Measurements from ENCODE around the gene SPATA13. TPM values are rescaled to one million over a fixed set of nuclear protein-coding genes. Genes with fewer than 3 reads are reported as not detected.

Gene SPATA13
- total RNA-seq, 1 donor from 2014 or later = 5.1 TPM

- H3K27me3 Mint-ChIP-seq (ENCODE audit: low read depth) = no peaks in the 10 kb centered on the region
- no peak overlapping the region for H3K27ac Mint-ChIP-seq (ENCODE audit: unreplicated experiment)
- no peak overlapping the region for H3K4me3 Mint-ChIP-seq (ENCODE audit: unreplicated experiment)
- DNase-seq (ENCODE audit: low spot score) = no peak
- no peaks in the 10 kb centered on the region for H3K4me1 Mint-ChIP-seq (ENCODE audit: low read depth)
- H3K36me3 Mint-ChIP-seq (ENCODE audit: low read depth) = no peaks in the 10 kb centered on the region
- no peaks in the 10 kb centered on the region for H3K9me3 Mint-ChIP-seq (ENCODE audit: low read depth)
- no peak for TF ChIP-seq CTCF (IDR thresholded peaks at IDR 0.05)
Observed at GRCh38 chr13:24141333-24141910, 19.1 kb upstream of the SPATA13 start.

- H3K36me3 Mint-ChIP-seq (ENCODE audit: low read depth) = no peaks in the 10 kb centered on the region
- no peaks in the 10 kb centered on the region for H3K4me1 Mint-ChIP-seq (ENCODE audit: low read depth)
- no peak for DNase-seq (ENCODE audit: low spot score)
- no peak overlapping the region for H3K27ac Mint-ChIP-seq (ENCODE audit: unreplicated experiment)
- no peak overlapping the region for H3K4me3 Mint-ChIP-seq (ENCODE audit: unreplicated experiment)
- no peaks in the 10 kb centered on the region for H3K27me3 Mint-ChIP-seq (ENCODE audit: low read depth)
- no peaks in the 10 kb centered on the region for H3K9me3 Mint-ChIP-seq (ENCODE audit: low read depth)
- TF ChIP-seq CTCF (IDR thresholded peaks at IDR 0.05) = no peak
Observed at GRCh38 chr13:24142453-24142852, 18.1 kb upstream of the SPATA13 start.

DNA sequence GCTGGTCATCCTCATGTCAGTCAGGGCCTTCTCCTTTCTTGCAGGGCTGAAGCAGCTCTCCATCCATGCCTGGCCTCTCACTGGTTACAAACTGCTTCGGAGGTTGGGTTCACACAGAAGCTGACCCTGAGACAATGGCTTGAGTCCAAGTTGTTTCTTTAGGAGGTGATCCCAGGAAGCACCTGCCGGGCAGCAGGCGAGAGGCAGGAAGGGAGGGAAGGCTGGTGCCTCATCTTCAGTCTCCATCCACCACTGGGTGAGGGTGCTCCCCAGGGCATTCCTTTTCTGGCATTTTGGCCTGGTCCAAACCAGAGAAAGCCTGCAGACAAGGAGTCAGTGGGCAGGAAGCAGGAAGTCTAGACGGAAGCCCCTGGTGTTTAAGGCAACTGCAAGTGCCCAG, 17.6 kb upstream of the SPATA13 start:
- H3K27me3 Mint-ChIP-seq (ENCODE audit: low read depth) = no peaks in the 10 kb centered on the region
- no peak for DNase-seq (ENCODE audit: low spot score)
- H3K9me3 Mint-ChIP-seq (ENCODE audit: low read depth) = no peaks in the 10 kb centered on the region
- H3K36me3 Mint-ChIP-seq (ENCODE audit: low read depth) = no peaks in the 10 kb centered on the region
- H3K4me1 Mint-ChIP-seq (ENCODE audit: low read depth) = no peaks in the 10 kb centered on the region
- H3K4me3 Mint-ChIP-seq (ENCODE audit: unreplicated experiment) = no peak overlapping the region
- no peak for TF ChIP-seq CTCF (IDR thresholded peaks at IDR 0.05)
- no peak overlapping the region for H3K27ac Mint-ChIP-seq (ENCODE audit: unreplicated experiment)

DNA sequence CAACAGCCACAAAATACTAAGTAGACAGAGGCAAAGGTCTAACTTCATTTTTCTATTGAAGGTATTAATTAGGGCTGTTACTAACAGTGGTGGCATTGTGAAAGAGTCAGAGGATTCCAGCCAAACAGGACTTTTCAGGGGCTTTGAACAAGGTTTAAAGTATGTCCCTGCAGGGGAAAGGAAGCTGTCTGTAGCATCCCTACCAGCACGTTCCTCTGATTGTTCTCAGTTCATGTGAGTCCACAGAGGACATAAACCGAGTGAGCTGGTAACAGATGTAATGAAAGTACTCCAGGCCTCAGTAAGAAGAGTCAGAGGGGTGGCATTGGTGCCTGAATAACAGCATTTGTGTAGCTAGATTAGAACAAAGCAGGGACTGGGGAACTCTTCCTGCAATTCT, 15.3 kb upstream of the SPATA13 start:
- TF ChIP-seq CTCF (IDR thresholded peaks at IDR 0.05) = no peak
- Mint-ChIP-seq H3K27ac (ENCODE audit: unreplicated experiment) (no peak overlapping the region), H3K4me3 (ENCODE audit: unreplicated experiment) (no peak overlapping the region), H3K4me1 (ENCODE audit: low read depth) (peaks cover 13% of the 10 kb centered on the region), H3K9me3 (ENCODE audit: low read depth) (no peaks in the 10 kb centered on the region), H3K27me3 (ENCODE audit: low read depth) (no peaks in the 10 kb centered on the region), H3K36me3 (ENCODE audit: low read depth) (no peaks in the 10 kb centered on the region)
- DNase-seq (ENCODE audit: low spot score) = no peak

DNA sequence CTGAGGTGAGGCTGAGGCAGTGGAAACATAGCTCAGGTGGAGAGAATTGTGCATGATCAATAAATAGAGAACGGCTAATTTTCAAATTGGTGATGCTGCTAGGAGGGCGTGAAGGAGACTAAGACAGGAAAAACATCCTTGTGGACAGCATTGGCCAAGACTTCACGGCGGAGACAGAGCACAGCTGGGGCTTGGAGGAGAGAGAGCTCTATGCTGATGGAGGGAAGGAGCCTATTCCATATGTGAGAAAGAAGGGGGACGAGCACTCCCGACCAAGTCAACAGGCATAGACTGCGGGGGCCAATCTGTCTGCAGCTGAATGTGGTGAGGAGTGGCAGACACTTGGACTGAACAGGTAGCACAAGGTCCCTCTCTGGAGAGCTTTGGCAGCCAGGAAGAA, 14.8 kb upstream of the SPATA13 start:
- TF ChIP-seq CTCF (IDR thresholded peaks at IDR 0.05) = no peak
- H3K27me3 Mint-ChIP-seq (ENCODE audit: low read depth) = no peaks in the 10 kb centered on the region
- no peak for DNase-seq (ENCODE audit: low spot score)
- H3K36me3 Mint-ChIP-seq (ENCODE audit: low read depth) = no peaks in the 10 kb centered on the region
- peaks cover 13% of the 10 kb centered on the region for H3K4me1 Mint-ChIP-seq (ENCODE audit: low read depth)
- H3K4me3 Mint-ChIP-seq (ENCODE audit: unreplicated experiment) = no peak overlapping the region
- no peaks in the 10 kb centered on the region for H3K9me3 Mint-ChIP-seq (ENCODE audit: low read depth)
- no peak overlapping the region for H3K27ac Mint-ChIP-seq (ENCODE audit: unreplicated experiment)
